Bronchial epithelial cell (primary cell): ENCODE measurements around the gene CPB1. TPM values are rescaled to one million over a fixed set of nuclear protein-coding genes. Genes with fewer than 3 reads are reported as not detected.

Experiments
- DNase-seq: peaks from one replicate; pipeline ENCODE4 v3.0.0-alpha.2; 2010; ENCODE audit warnings: low read depth
- FAIRE-seq: peaks from 2 replicates; lab custom pipeline; 2011; peaks lifted over from hg19 to GRCh38; lab: Jason Lieb, UNC
- H3K27me3 ChIP-seq: 2 replicates; pipeline ENCODE4 v1.5.1; 2011; ENCODE audit warnings: low read length; ENCODE audit not compliant: control insufficient read depth, insufficient read depth
- H3K36me3 ChIP-seq: 2 replicates; pipeline ENCODE4 v1.5.1; 2011; ENCODE audit warnings: low read length; ENCODE audit not compliant: control insufficient read depth, insufficient read depth
- H3K4me3 ChIP-seq: 2 replicates; pipeline ENCODE4 v1.5.1; 2011; ENCODE audit warnings: mild to moderate bottlenecking, low read depth, low read length, control low read depth
- CTCF ChIP-seq: IDR thresholded peaks from 2 replicates; pipeline ENCODE4 v1.5.1; 2011; ENCODE audit warnings: mild to moderate bottlenecking, moderate library complexity, low read length, control low read depth, inconsistent platforms; ENCODE audit not compliant: insufficient read depth, severe bottlenecking
- total RNA-seq: library from RNA; depleted of rRNA; stranded (reverse); fragments of >200 nt; gene quantifications from 2 replicates; pipeline ENCODE4 v1.2.1, GENCODE V29; 2014

Gene CPB1
- total RNA-seq, 1 donor from 2014 or later = not detected

- no peak for TF ChIP-seq CTCF
Measured at GRCh38 chr3:148882288-148882687, 54.7 kb downstream of the CPB1 start.

GRCh38 chr3:148883163-148883562 lies 55.6 kb downstream of the CPB1 start:
- no peak overlapping the region for H3K4me3 ChIP-seq
- no peak for DNase-seq
- no peaks in the 10 kb centered on the region for H3K27me3 ChIP-seq
- no peak for FAIRE-seq
- no peak for TF ChIP-seq CTCF
- H3K36me3 ChIP-seq = no peaks in the 10 kb centered on the region

More at GRCh38 chr3:148882288-148882687, 54.7 kb downstream of the CPB1 start:
- Histone ChIP-seq H3K36me3 (no peaks in the 10 kb centered on the region), H3K4me3 (no peak overlapping the region), H3K27me3 (no peaks in the 10 kb centered on the region)
- peak; percentile 11 for DNase-seq
- no peak for FAIRE-seq

GRCh38 chr3:148884261-148884660 lies 56.6 kb downstream of the CPB1 start:
- no peak for TF ChIP-seq CTCF
- H3K4me3 ChIP-seq = no peak overlapping the region
- H3K27me3 ChIP-seq = no peaks in the 10 kb centered on the region
- FAIRE-seq (no peak), DNase-seq (peak; percentile 10)
- H3K36me3 ChIP-seq = no peaks in the 10 kb centered on the region

GRCh38 chr3:148889828-148890227 lies 62.2 kb downstream of the CPB1 start:
- H3K27me3 ChIP-seq = no peaks in the 10 kb centered on the region
- H3K4me3 ChIP-seq = no peak overlapping the region
- DNase-seq = no peak
- no peak for TF ChIP-seq CTCF
- no peaks in the 10 kb centered on the region for H3K36me3 ChIP-seq
- no peak for FAIRE-seq

- TF ChIP-seq CTCF = no peak
- H3K4me3 ChIP-seq = no peak overlapping the region
- no peak for FAIRE-seq
Measured at GRCh38 chr3:148896062-148896461, 68.5 kb downstream of the CPB1 start.

More at GRCh38 chr3:148896062-148896461, 68.5 kb downstream of the CPB1 start:
- no peak for DNase-seq
- H3K27me3 ChIP-seq = peaks cover 1% of the 10 kb centered on the region
- H3K36me3 ChIP-seq = no peaks in the 10 kb centered on the region
